Activated CD8-positive, alpha-beta memory T cell treated with anti-CD3 and anti-CD28 coated beads, Interleukin-2, amount 10 ng/mL, durations not matched to agents 7 days and 5 days (primary cell): ENCODE results near the gene WNT3A. TPM values are rescaled to one million over a fixed set of nuclear protein-coding genes. Genes with fewer than 3 reads are reported as not detected.
"Not testable (repeated sequence)": the region's sequence is repeated elsewhere in the genome, so short reads cannot be mapped to it uniquely, and the experiment has no call there.

ENCODE experiments used
- ATAC-seq: fragments of 150-1000 bp; cut with Tn5 transposase; one replicate; pipeline ENCODE4 v1.10.0; 2021; ENCODE audit warnings: moderate library complexity
- CTCF ChIA-PET: fragments of 350-600 bp; sonication (Branson Sonifier 250); formaldehyde crosslinking; loops from one replicate; lab custom pipeline; 2021; ENCODE audit warnings: antibody characterized with exemption; lab: Charles Lee
- DNase-seq: peaks from one replicate; pipeline ENCODE4 v3.0.0-alpha.2; 2020
- H3K27ac Mint-ChIP-seq: one replicate; pipeline ENCODE4 v1.8.0; 2021; ENCODE audit warnings: mild to moderate bottlenecking, mixed read lengths
- H3K27me3 Mint-ChIP-seq: one replicate; pipeline ENCODE4 v1.8.0; 2021; ENCODE audit warnings: mixed read lengths
- H3K36me3 Mint-ChIP-seq: one replicate; pipeline ENCODE4 v1.8.0; 2021; ENCODE audit warnings: mild to moderate bottlenecking, mixed read lengths
- H3K4me1 Mint-ChIP-seq: one replicate; pipeline ENCODE4 v1.8.0; 2021; ENCODE audit warnings: mixed read lengths
- H3K4me3 Mint-ChIP-seq: one replicate; pipeline ENCODE4 v1.8.0; 2021; ENCODE audit warnings: mild to moderate bottlenecking, moderate library complexity, mixed read lengths
- H3K9me3 Mint-ChIP-seq: one replicate; pipeline ENCODE4 v1.8.0; 2022; ENCODE audit warnings: low read depth, mixed read lengths
- total RNA-seq, 2 experiments: library from RNA; stranded (reverse); gene quantifications; one replicate each; pipeline ENCODE4 v1.2.3, GENCODE V29; 2021

Gene WNT3A
- total RNA-seq, 2 experiments from 2014 or later = not detected

DNA sequence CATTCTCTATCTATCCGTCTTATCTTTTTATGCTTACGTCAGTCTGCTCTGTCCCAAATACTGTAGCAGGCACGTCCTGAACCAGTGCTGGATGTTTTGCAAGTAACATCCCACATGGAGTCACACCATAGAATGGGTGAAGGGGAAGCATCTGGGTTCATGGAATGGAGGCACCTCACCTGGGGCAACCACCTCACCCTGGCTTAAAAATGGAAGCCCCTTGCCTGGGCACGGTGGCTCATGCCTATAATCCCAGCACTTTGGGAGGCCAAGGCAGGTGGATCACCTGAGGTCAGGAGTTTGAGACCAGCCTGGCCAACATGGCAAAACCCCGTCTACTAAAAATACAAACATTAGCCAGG is 12.9 kb downstream of the WNT3A start:
- H3K27ac Mint-ChIP-seq, DNase-seq, H3K4me3 Mint-ChIP-seq, H3K36me3 Mint-ChIP-seq, CTCF ChIA-PET, H3K4me1 Mint-ChIP-seq, H3K27me3 Mint-ChIP-seq, ATAC-seq, H3K9me3 Mint-ChIP-seq: not testable (repeated sequence)

DNA sequence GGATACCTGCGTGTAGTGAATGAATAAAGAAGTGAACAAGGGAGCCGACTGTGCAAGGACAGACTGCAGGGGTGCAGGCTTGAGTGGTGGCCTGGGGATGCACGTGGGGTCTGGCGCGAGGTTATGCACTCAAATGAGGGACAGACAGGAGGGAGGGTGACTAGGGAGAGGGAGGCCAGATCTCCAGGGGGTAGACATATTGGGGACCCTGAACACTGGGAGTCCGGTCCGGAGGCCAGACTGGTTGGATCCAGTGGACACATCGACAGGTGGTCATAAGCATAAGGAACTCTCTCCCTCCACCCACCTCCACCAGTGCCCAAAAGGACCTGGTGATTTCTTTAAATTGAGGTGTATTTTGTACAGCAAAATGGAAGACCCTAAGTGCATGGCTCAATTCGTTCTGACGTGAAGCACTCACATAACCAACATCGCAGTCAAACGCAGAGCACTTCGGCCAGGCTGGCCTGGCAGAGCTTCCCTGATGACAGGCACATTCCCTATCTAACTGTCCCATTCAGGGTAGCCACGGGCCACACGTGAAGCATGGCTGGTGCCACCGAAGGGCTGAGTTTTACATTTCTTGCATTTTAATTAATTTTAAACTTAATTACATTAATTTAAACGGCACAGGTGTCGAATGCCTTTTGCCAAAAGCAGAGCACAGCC is 14.0 kb downstream of the WNT3A start:
- ATAC-seq = no peak
- H3K4me1 Mint-ChIP-seq = no peaks in the 10 kb centered on the region
- H3K9me3 Mint-ChIP-seq = no peaks in the 10 kb centered on the region
- no peak for DNase-seq
- no peaks in the 10 kb centered on the region for H3K36me3 Mint-ChIP-seq
- no peak overlapping the region for H3K4me3 Mint-ChIP-seq
- H3K27ac Mint-ChIP-seq = no peak overlapping the region
- CTCF ChIA-PET = no interaction called here
- H3K27me3 Mint-ChIP-seq = peaks cover 6% of the 10 kb centered on the region

DNA sequence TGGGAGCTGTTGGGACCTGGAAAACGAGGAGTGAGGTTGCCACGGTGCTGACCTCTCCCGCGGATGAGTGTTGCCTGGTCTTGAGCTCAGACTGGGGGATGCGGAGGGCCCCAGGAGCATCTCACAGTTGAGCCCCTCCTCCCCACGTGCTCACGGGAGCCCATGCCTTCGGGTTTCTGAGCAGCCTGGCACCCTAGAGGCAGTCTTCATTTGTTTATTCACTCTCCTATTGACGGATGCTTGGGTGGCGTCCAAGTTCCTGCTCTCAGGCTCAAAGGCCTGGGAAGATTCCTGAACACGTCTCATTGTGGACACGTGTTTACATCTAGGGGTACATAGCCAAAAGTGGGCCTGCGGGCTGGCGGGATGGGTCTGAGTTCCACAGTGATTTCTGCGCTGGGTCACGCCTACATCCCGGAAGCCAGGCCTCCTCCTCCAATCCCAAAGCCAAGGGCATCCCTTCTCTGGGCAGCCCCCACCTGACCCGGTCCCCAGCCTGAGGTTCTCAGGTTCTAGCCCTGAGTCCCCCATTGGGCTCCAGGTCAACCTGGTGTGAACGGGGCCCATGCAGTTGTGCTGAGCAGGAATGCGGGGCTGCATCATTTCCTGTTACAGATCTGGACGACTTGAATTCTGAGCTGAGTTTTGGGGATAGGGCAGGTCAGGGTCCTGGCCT is 14.7 kb downstream of the WNT3A start:
- ATAC-seq = no peak
- Mint-ChIP-seq H3K36me3 (no peaks in the 10 kb centered on the region), H3K27ac (no peak overlapping the region), H3K4me3 (no peak overlapping the region), H3K27me3 (peaks cover 6% of the 10 kb centered on the region), H3K4me1 (no peaks in the 10 kb centered on the region), H3K9me3 (no peaks in the 10 kb centered on the region)
- CTCF ChIA-PET = no interaction called here
- DNase-seq = no peak

DNA sequence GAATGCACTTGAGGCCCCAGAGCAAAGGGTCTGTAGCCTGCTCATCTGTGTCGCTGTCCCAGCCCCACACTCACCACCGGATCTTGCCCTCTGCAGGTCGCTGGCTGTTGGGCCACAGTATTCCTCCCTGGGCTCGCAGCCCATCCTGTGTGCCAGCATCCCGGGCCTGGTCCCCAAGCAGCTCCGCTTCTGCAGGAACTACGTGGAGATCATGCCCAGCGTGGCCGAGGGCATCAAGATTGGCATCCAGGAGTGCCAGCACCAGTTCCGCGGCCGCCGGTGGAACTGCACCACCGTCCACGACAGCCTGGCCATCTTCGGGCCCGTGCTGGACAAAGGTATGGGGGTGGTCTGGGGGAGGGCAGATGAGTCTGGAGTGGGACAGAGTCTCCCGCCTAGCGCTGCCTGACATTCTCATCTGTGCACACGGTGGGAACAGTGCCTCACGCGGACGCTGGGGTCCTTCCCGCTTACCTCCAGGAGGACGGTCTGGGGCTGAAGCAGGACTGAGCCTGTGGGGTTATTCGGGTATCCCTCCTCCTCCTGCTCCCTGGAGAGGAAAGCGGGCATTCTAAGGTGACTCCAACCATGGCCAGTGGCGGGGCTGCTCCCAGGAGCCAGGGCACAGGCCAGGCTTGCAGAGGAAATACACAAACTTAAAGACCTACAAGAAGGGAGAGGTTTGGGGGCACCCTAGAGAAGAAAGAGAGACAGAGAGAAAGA is 15.9 kb downstream of the WNT3A start:
- H3K9me3 Mint-ChIP-seq = no peaks in the 10 kb centered on the region
- H3K27ac Mint-ChIP-seq = no peak overlapping the region
- CTCF ChIA-PET = no interaction called here
- no peaks in the 10 kb centered on the region for H3K36me3 Mint-ChIP-seq
- no peaks in the 10 kb centered on the region for H3K4me1 Mint-ChIP-seq
- no peak for ATAC-seq
- peaks cover 15% of the 10 kb centered on the region for H3K27me3 Mint-ChIP-seq
- DNase-seq = no peak
- H3K4me3 Mint-ChIP-seq = no peak overlapping the region

DNA sequence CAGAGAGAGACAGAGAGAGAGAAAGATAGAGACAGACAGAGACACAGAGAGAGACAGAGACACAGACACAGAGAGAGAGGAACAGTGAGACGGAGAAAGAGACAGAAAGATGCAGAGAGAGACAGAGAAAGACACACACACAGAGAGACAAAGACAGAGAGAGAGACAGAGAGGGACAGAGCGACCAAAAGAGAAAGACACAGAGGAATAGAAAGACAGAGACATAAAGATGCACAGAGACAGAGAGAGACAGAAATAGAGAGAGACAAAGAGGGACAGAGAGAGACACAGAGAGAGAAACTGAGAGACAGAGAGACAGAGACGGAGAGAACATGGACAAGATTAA is 16.5 kb downstream of the WNT3A start:
- Mint-ChIP-seq H3K27me3 (peaks cover 17% of the 10 kb centered on the region), H3K27ac (no peak overlapping the region), H3K36me3 (no peaks in the 10 kb centered on the region), H3K4me1 (no peaks in the 10 kb centered on the region), H3K9me3 (no peaks in the 10 kb centered on the region), H3K4me3 (no peak overlapping the region)
- ATAC-seq = no peak
- no peak for DNase-seq
- CTCF ChIA-PET = no interaction called here

DNA sequence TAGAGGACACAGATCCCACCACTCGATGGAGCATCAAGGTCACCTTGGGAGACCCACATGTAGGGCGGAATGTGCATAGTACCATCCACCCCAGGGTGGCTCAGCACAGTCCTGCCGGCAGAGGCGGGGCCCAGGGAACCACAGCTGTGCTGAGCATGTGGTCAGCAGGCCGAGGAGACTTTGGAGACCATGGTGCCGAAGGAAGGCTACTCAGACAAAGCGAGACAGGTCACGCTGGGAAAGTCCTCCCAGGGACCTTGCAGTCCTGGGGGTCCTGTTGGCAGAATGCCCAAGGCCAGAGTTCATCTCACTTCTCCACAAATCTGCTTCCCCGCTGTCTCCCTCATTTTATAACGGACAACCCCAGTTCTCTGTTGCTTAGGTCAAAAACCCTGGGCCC is 22.5 kb downstream of the WNT3A start:
- Mint-ChIP-seq H3K36me3 (no peaks in the 10 kb centered on the region), H3K4me3 (no peak overlapping the region), H3K4me1 (no peaks in the 10 kb centered on the region), H3K9me3 (no peaks in the 10 kb centered on the region), H3K27ac (no peak overlapping the region), H3K27me3 (peaks cover 27% of the 10 kb centered on the region)
- DNase-seq (no peak), ATAC-seq (no peak)
- CTCF ChIA-PET = no interaction called here

DNA sequence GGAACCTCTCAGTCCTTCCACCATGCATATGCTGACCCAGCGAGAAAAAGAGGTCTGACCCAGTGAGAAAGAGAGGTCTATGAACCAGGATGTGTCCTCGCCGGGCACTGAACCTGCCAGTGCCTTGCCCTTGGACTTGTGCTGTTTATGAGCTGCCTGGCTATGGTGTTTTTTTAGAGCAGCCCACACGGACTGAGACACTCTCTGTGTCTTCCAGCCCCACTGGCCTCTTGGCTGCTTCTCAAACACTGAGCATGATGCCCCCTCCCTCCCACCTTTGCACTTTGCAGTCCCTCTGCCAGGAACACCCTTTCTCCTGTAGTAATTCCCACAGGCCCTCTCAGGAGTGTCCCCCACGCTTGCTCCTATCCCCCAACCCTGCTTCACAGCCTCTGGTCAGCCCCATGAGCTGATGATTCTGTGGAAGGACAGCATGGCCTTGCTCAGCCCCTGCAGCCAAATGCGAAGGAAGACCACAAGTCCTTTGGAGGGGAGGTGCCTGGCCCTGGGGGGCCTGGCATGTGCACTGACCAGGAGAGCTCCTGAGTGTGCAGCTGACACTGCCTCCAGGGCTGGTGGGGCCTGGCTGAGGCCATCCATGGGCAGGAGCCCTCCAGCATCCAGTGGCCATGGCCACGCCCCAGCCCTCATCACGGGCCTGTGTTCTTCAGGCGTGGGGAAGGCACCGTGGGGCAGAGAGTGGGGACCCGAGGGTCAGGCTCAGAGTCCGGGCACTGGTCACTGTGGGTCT is 23.8 kb downstream of the WNT3A start:
- ATAC-seq (no peak), DNase-seq (no peak)
- peaks cover 23% of the 10 kb centered on the region for H3K27me3 Mint-ChIP-seq
- no peak overlapping the region for H3K4me3 Mint-ChIP-seq
- H3K4me1 Mint-ChIP-seq = no peaks in the 10 kb centered on the region
- no peaks in the 10 kb centered on the region for H3K9me3 Mint-ChIP-seq
- no peaks in the 10 kb centered on the region for H3K36me3 Mint-ChIP-seq
- CTCF ChIA-PET = no interaction called here
- H3K27ac Mint-ChIP-seq = no peak overlapping the region

DNA sequence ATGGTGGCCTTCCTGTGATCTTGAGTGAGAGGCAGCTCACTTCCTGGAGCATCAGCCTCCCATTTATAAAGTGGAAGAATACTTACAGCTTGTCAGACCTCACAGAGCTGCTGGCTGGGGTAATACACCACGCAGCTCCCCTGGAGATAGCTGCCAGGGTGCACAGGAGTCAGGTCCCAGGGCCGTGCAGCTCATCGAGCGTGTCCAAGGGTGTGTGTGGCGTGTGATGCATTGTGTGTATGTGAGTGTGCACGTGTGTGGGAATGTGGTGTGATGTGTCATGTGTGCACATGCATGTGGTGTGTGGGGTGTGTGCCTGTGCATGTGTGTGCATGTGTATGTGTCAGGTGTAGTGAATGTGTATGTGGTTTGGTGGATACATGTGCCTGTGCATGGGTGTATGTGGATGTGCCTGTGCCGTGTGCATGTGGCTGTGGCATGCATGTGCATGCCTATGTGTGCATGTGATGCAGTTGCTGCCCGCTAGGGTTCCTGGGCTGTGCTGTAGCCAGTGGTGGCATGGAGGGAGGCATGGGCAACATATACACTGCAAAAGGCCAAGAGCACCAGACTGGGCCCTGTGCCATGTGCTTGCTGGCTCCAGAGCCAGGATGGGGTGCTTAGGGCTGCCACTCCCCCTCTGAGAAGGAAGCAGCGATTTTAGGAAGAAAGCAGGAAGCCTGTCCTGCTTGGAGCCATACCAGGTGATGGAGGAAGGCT is 24.6 kb downstream of the WNT3A start:
- Mint-ChIP-seq H3K4me1 (no peaks in the 10 kb centered on the region), H3K27ac (no peak overlapping the region), H3K9me3 (no peaks in the 10 kb centered on the region), H3K36me3 (no peaks in the 10 kb centered on the region), H3K27me3 (peaks cover 23% of the 10 kb centered on the region), H3K4me3 (no peak overlapping the region)
- DNase-seq (no peak), ATAC-seq (no peak)
- CTCF ChIA-PET = no interaction called here

DNA sequence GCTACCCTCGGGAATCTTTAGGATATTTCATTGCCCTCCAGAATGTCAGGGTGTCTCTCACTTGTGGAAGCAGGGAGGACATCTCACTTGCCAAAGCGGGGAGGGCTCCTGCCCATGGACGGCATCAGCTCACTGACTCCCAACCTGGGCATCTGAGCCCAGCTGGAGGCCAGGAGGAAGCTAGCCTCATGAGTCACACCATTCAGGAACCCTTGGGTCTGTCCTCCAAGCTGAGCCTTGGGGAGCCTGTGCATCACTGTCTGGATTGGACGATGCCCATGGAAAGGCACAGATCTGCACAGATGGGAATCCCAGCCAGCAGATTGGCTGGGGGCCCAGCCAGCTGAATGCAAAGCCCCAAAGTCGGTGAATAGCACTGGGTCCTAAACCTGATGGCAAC is 25.2 kb downstream of the WNT3A start:
- no peak overlapping the region for H3K4me3 Mint-ChIP-seq
- ATAC-seq (no peak), DNase-seq (no peak)
- H3K9me3 Mint-ChIP-seq = no peaks in the 10 kb centered on the region
- peaks cover 26% of the 10 kb centered on the region for H3K27me3 Mint-ChIP-seq
- H3K4me1 Mint-ChIP-seq = no peaks in the 10 kb centered on the region
- no peak overlapping the region for H3K27ac Mint-ChIP-seq
- CTCF ChIA-PET = no interaction called here
- no peaks in the 10 kb centered on the region for H3K36me3 Mint-ChIP-seq

DNA sequence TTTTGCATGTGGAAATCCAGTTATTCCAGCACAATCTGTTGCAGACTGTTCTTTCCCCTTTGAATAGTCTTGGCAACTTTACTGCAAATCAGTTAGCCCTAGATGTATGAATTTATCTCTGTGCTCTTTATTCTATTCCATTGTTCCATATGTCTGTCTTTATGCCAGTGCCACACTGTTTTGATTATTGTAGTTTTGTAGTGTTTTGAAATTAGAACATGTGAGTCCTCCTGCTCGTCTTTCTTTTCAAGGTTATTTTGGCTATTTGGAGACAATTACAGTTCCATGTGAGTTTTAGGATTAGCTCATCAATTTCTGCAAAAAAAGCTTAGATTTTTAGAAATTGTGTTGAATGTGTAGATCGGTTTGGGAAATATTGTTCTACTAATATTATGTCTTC is 26.6 kb downstream of the WNT3A start:
- CTCF ChIA-PET = no interaction called here
- ATAC-seq (no peak), DNase-seq (no peak)
- Mint-ChIP-seq H3K27me3 (peaks cover 24% of the 10 kb centered on the region), H3K27ac (no peak overlapping the region), H3K36me3 (no peaks in the 10 kb centered on the region), H3K9me3 (no peaks in the 10 kb centered on the region), H3K4me3 (no peak overlapping the region), H3K4me1 (no peaks in the 10 kb centered on the region)

DNA sequence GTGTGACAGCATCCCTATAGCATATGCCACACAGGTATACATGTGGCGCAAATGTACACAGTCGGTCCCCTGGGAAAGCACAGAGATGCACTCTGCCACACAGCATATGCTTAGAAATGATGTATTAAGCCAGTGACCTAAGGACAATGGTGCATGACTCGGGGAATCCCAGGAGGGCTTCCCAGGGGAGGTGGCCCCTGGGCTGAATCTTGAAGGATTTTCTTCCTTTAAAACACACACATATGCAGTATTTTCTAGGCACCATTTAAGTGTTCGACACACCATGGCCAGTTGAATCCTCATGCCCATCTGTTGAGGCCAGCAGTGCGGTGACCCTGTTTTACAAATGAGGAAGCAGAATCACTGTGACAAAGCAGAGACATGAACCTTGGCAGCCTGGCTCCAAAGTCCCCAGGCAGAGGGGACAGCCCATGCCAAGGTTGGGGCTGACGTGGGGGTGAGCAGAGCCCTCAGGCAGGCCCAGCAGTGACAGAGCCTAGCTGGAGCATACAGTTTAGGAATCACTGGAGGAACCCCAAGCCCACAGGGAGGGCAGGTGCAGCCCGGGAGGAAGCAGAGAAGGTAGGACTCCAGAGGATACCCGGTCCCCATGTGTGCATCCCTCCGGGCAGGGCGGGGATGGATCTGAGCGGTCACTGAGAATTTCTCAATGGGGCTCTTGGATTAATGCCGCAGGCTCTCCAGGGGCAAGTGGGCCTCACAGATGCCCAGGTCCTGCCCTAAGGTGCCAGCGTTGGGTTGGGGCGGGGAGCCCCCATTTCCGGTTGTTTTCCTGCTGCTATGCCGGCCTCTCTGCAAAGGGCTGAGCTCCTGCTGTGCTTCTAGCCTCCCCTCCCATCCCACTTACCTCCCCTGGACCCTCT is 28.4 kb downstream of the WNT3A start:
- no peak overlapping the region for H3K4me3 Mint-ChIP-seq
- H3K27me3 Mint-ChIP-seq = peaks cover 32% of the 10 kb centered on the region
- no peak for DNase-seq
- no peaks in the 10 kb centered on the region for H3K36me3 Mint-ChIP-seq
- CTCF ChIA-PET = no interaction called here
- no peak overlapping the region for H3K27ac Mint-ChIP-seq
- H3K9me3 Mint-ChIP-seq = no peaks in the 10 kb centered on the region
- no peak for ATAC-seq
- H3K4me1 Mint-ChIP-seq = no peaks in the 10 kb centered on the region

DNA sequence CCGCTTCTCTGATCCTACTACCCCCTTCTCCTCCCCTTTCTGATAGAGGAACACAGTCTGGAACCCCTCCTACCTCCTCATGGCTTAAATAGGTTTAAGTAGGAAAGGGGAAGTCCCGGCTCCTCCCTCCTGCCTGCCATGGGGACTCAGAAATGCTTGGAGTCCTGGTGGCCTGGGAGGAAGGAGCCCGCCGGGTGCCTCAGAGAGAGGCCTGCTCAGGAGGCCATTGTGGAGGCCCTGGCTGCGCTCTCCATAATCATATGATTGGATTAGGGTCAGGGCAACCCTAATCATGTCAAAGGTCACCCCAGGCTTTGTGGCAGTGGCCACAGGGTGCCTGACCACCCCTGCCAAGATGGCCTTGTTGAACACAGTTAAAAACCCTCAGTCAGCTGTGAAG is 29.0 kb downstream of the WNT3A start:
- DNase-seq = no peak
- ATAC-seq = no peak
- H3K27me3 Mint-ChIP-seq = peaks cover 35% of the 10 kb centered on the region
- H3K4me3 Mint-ChIP-seq = no peak overlapping the region
- no peak overlapping the region for H3K27ac Mint-ChIP-seq
- CTCF ChIA-PET = no interaction called here
- no peaks in the 10 kb centered on the region for H3K36me3 Mint-ChIP-seq
- no peaks in the 10 kb centered on the region for H3K9me3 Mint-ChIP-seq
- no peaks in the 10 kb centered on the region for H3K4me1 Mint-ChIP-seq
